Adrenal gland (tissue), 12 donors: Measurements from ENCODE around the gene SIL1. TPM values are rescaled to one million over a fixed set of nuclear protein-coding genes. Genes with fewer than 3 reads are reported as not detected.

ENCODE experiments used
- DNase-seq, 7 donors: peaks; one replicate each; pipeline ENCODE4 v3.0.0-alpha.2; 2019 to 2020
- H3K27ac ChIP-seq, 5 donors: fragments of 200-600 bp; sonication (generic) in 4 of 5; 1 replicate in 3 of 5; 2 replicates in 2 of 5; pipeline versions ENCODE4 v1.5.1 to v1.8.0; 2016 to 2020; ENCODE audit warnings: mild to moderate bottlenecking in 1 of 5
- H3K27me3 ChIP-seq: fragments of 200-600 bp; 2 replicates; pipeline ENCODE4 v1.8.0; 2021
- H3K36me3 ChIP-seq, 2 donors: fragments of 200-600 bp; replicated peaks in 1 of 2; 1 replicate in 1 of 2; 2 replicates in 1 of 2; pipeline versions ENCODE4 v1.5.1 to v1.8.0; 2018 to 2022
- H3K4me1 ChIP-seq, 2 donors: fragments of 200-600 bp; replicated peaks in 1 of 2; 1 replicate in 1 of 2; 2 replicates in 1 of 2; pipeline versions ENCODE4 v1.5.1 to v1.8.0; 2018 to 2021
- H3K4me3 ChIP-seq, 4 donors: fragments of 200-600 bp; sonication (generic) in 3 of 4; one replicate each; pipeline ENCODE4 v1.5.1; 2016 to 2018
- H3K9me3 ChIP-seq, 3 donors: fragments of 200-600 bp; sonication (generic) in 1 of 3; replicated peaks in 1 of 3; 1 replicate in 2 of 3; 2 replicates in 1 of 3; pipeline versions ENCODE4 v1.5.1 to v1.8.0; 2016 to 2021
- POLR2A ChIP-seq, 2 donors: fragments of 450-650 bp; IDR thresholded peaks; one replicate each; pipeline ENCODE4 v1.6.1; 2017; ENCODE audit warnings: antibody characterized with exemption in 2 of 2, mild to moderate bottlenecking in 2 of 2, moderate library complexity in 1 of 2
- WGBS, 4 donors: extraction: QIAGEN DNeasy Blood & Tissue Kit in 2 of 4; methylation state at CpG; one replicate each; pipeline versions ENCODE4 v1.1.5 to v1.1.7; 2013 to 2017; 5-methylcytosine and 5-hydroxymethylcytosine counted together
- intact Hi-C, 2 donors: fragments of 100-400 bp; cut with DNase I; formaldehyde crosslinking; loops; one replicate each; pipeline versions ENCODE4 v1.14.1 to v1.15.0; 2022 to 2023
- polyA plus RNA-seq, 3 donors: library from polyadenylated mRNA; stranded (reverse); fragments of 200-250 nt in 2 of 3; fragments of 350-450 nt in 1 of 3; fragmentation: Illumina TruSeq in 1 of 3; extraction: RNeasy Lipid Tissue Mini Kit (QIAGEN cat#74804) in 1 of 3; gene quantifications; one replicate each; pipeline ENCODE4 v1.2.3, GENCODE V29; 2013 to 2014
- total RNA-seq, 9 donors: library from RNA; depleted of rRNA in 4 of 9; stranded (reverse); fragments of >200 nt in 4 of 9; fragments of 120-200 nt in 1 of 9; fragmentation: NEBNext Ultra II Directional in 1 of 9; extraction: Animal tissue kit (Norgen Biotek cat#: 25700) in 1 of 9; gene quantifications; one replicate each; pipeline versions ENCODE4 v1.1.0 to v1.2.4, GENCODE V29; 2013 to 2023
- TF ChIP-seq, protein P1 (sequence below), 6 experiments: fragments of 450-650 bp in 4 of 6; fragments of 200-600 bp in 2 of 6; sonication (generic) in 1 of 6; IDR thresholded peaks; 1 replicate in 5 of 6; 2 replicates in 1 of 6; pipeline versions ENCODE4 v1.5.1 to v1.8.0; 2016 to 2021; ENCODE audit warnings: antibody characterized with exemption in 6 of 6, mild to moderate bottlenecking in 2 of 6, moderate library complexity in 1 of 6
- donor health status: healthy with polysubstance abuse.
- donor health status: Bipolar disorder and iron deficiency.
- donor health status: DM: yes; HTN: yes; CAD: no.
- donor health status: DM: no; HTN: no; CAD: no.
- donor health status: DM: no; HTN: no; CAD: no.
- donor health status: DM: yes; HTN: yes; CAD: no.

Gene SIL1
- total and polyA plus RNA-seq, 12 donors, result 81.9 to 313 (median 142) TPM

GRCh38 chr5:139052975-139053374, 145.2 kb downstream of the SIL1 start:
- intact Hi-C loops, result no loop called here
- H3K9me3 ChIP-seq, result no peaks in the 10 kb centered on the region

DNA sequence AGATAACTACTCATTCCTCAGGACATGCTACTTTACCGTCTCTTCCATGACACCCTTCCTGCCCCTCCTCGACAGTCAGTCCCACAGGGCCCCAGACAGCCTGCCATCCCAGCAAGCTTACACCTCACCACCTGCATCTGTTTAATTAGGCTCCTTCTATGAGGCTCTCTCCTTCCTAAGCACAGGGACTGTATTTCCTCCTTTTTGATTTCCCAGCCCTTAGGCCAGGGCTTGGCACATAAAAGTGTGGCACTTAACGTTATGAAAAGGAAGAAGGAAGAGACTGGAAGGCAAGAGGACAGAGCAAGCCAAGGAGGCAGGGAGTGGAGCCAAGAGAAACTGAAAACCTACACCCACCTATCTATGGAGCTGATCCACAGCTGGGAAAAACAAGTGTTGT, 146.8 kb downstream of the SIL1 start:
- H3K27ac ChIP-seq, result no peak overlapping the region
- H3K9me3 ChIP-seq, result no peaks in the 10 kb centered on the region
- TF ChIP-seq, protein P1, sequence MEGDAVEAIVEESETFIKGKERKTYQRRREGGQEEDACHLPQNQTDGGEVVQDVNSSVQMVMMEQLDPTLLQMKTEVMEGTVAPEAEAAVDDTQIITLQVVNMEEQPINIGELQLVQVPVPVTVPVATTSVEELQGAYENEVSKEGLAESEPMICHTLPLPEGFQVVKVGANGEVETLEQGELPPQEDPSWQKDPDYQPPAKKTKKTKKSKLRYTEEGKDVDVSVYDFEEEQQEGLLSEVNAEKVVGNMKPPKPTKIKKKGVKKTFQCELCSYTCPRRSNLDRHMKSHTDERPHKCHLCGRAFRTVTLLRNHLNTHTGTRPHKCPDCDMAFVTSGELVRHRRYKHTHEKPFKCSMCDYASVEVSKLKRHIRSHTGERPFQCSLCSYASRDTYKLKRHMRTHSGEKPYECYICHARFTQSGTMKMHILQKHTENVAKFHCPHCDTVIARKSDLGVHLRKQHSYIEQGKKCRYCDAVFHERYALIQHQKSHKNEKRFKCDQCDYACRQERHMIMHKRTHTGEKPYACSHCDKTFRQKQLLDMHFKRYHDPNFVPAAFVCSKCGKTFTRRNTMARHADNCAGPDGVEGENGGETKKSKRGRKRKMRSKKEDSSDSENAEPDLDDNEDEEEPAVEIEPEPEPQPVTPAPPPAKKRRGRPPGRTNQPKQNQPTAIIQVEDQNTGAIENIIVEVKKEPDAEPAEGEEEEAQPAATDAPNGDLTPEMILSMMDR (IDR thresholded peaks at IDR 0.05), result no peak
- TF ChIP-seq POLR2A (IDR thresholded peaks at IDR 0.05), result no peak
- DNase-seq, result no peak
- H3K36me3 ChIP-seq, result no peaks in the 10 kb centered on the region
- H3K27me3 ChIP-seq, result no peaks in the 10 kb centered on the region
- peaks cover 0 to 13% of the 10 kb centered on the region in 2 donors for H3K4me1 ChIP-seq
- H3K4me3 ChIP-seq, result no peak overlapping the region
- intact Hi-C loops, result no loop called here
- WGBS, 4 donors, result 68 to 76% (median 71%) methylated on average over 3 of the region's 3 CpGs

More at GRCh38 chr5:139052975-139053374, 145.2 kb downstream of the SIL1 start:
- TF ChIP-seq, protein P1 (IDR thresholded peaks at IDR 0.05), result no peak
- TF ChIP-seq POLR2A (IDR thresholded peaks at IDR 0.05), result no peak
- no peak overlapping the region for H3K27ac ChIP-seq
- no peak overlapping the region for H3K4me3 ChIP-seq
- no peaks in the 10 kb centered on the region for H3K36me3 ChIP-seq
- no peaks in the 10 kb centered on the region for H3K27me3 ChIP-seq
- H3K4me1 ChIP-seq, result peaks cover 0 to 13% of the 10 kb centered on the region in 2 donors
- no peak for DNase-seq

DNA sequence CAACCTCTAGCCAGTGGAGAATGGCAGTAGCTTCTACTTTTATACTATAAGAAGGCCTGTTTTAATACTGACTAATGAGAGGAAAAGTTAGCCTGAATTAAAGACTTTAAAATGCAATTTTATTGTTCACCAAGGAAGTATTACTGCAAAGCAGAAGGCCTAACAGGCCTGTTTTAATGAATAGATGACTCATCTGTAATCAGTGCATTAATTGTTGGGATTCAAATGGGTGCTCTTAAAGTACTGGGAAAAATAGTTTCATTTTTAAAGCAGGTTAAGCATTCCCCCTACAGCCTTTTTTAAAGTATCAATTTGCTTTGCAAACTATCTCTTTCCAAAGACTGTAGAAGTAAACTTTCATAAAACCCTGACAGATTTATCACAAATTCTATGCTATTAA, 147.7 kb downstream of the SIL1 start:
- H3K4me1 ChIP-seq, result peaks cover 0 to 13% of the 10 kb centered on the region in 2 donors
- H3K9me3 ChIP-seq, result no peaks in the 10 kb centered on the region
- H3K27me3 ChIP-seq, result no peaks in the 10 kb centered on the region
- no peak for DNase-seq
- TF ChIP-seq, protein P1 (IDR thresholded peaks at IDR 0.05), result no peak
- no peak for TF ChIP-seq POLR2A (IDR thresholded peaks at IDR 0.05)
- no peaks in the 10 kb centered on the region for H3K36me3 ChIP-seq
- H3K27ac ChIP-seq, result peak overlapping the region in 1 of 5 donors; percentile 11
- intact Hi-C loops, result no loop called here
- no peak overlapping the region for H3K4me3 ChIP-seq

- Histone ChIP-seq H3K36me3 (no peaks in the 10 kb centered on the region), H3K9me3 (no peaks in the 10 kb centered on the region), H3K27me3 (no peaks in the 10 kb centered on the region), H3K27ac (peak overlapping the region in 1 of 5 donors; percentile 11), H3K4me1 (peaks cover 0 to 13% of the 10 kb centered on the region in 2 donors), H3K4me3 (no peak overlapping the region)
- 69 to 87% (median 79%) methylated on average over 1 of the region's 1 CpG for WGBS, 4 donors
- TF ChIP-seq, protein P1 (IDR thresholded peaks at IDR 0.05), result no peak
- TF ChIP-seq POLR2A (IDR thresholded peaks at IDR 0.05), result no peak
- no peak for DNase-seq
- intact Hi-C loops, result no loop called here
Observed at GRCh38 chr5:139049780-139050179, 148.4 kb downstream of the SIL1 start.
